Activated T-cell treated with anti-CD3 and anti-CD28 coated beads, Interleukin-2, amount 50 U/mL, for 4 hours (primary cell): ENCODE data around the gene DNM1. TPM values are rescaled to one million over a fixed set of nuclear protein-coding genes. Genes with fewer than 3 reads are reported as not detected.

Experiments
- ATAC-seq, 2 donors: fragments of 200-7000 bp; cut with Tn5 transposase; one replicate each; pipeline ENCODE4 v1.10.0; 2021
- DNase-seq: peaks from one replicate; pipeline ENCODE4 v3.0.0-alpha.2; 2020
- H3K27me3 Mint-ChIP-seq: one replicate; pipeline ENCODE4 v1.8.0; 2021; ENCODE audit warnings: low read depth, mixed read lengths
- H3K36me3 Mint-ChIP-seq: one replicate; pipeline ENCODE4 v1.8.0; 2022; ENCODE audit warnings: mixed read lengths; ENCODE audit not compliant: insufficient read depth
- H3K4me1 Mint-ChIP-seq: one replicate; pipeline ENCODE4 v1.8.0; 2021; ENCODE audit warnings: low read depth, mixed read lengths
- H3K4me3 Mint-ChIP-seq: one replicate; pipeline ENCODE4 v1.8.0; 2021; ENCODE audit warnings: mild to moderate bottlenecking, moderate library complexity, mixed read lengths
- H3K9me3 Mint-ChIP-seq: one replicate; pipeline ENCODE4 v1.8.0; 2021; ENCODE audit warnings: mixed read lengths
- total RNA-seq, 3 donors: library from RNA; stranded (reverse); gene quantifications; one replicate each; pipeline ENCODE4 v1.2.1, GENCODE V29; 2021

The DNM1 gene
- total RNA-seq, 3 donors from 2014 or later, result 0.32 to 0.43 (median 0.40) TPM

GRCh38 chr9:128188209-128188608, 15.0 kb upstream of the DNM1 start:
- Mint-ChIP-seq H3K4me3 (peak overlapping the region; percentile 24), H3K36me3 (peaks cover 22% of the 10 kb centered on the region), H3K9me3 (no peaks in the 10 kb centered on the region)

GRCh38 chr9:128190013-128190412, 13.2 kb upstream of the DNM1 start:
- Mint-ChIP-seq H3K36me3 (peaks cover 17% of the 10 kb centered on the region), H3K4me1 (peaks cover 24% of the 10 kb centered on the region), H3K9me3 (no peaks in the 10 kb centered on the region), H3K4me3 (peak overlapping the region; percentile 91), H3K27me3 (no peaks in the 10 kb centered on the region)
- ATAC-seq (no peak), DNase-seq (no peak)

More at GRCh38 chr9:128188209-128188608, 15.0 kb upstream of the DNM1 start:
- ATAC-seq, result no peak
- Mint-ChIP-seq H3K4me1 (peaks cover 26% of the 10 kb centered on the region), H3K27me3 (no peaks in the 10 kb centered on the region)
- DNase-seq, result no peak

- ATAC-seq, result peak; percentile 49 to 63
- peaks cover 24% of the 10 kb centered on the region for H3K4me1 Mint-ChIP-seq
These were observed 12.4 kb upstream of the DNM1 start for GRCh38 chr9:128190516-128191405.

GRCh38 chr9:128191406-128192046, 11.7 kb upstream of the DNM1 start, which contains the start of gene CIZ1:
CIZ1 (minus strand) TSS chr9:128191572; CDS start chr9:128190857, 715 bp downstream.
- no peaks in the 10 kb centered on the region for H3K27me3 Mint-ChIP-seq

More at GRCh38 chr9:128190516-128191405, 12.4 kb upstream of the DNM1 start:
- H3K4me3 Mint-ChIP-seq, result peak overlapping the region; percentile 91
- peaks cover 15% of the 10 kb centered on the region for H3K36me3 Mint-ChIP-seq
- no peaks in the 10 kb centered on the region for H3K27me3 Mint-ChIP-seq
- DNase-seq, result no peak
- no peaks in the 10 kb centered on the region for H3K9me3 Mint-ChIP-seq

GRCh38 chr9:128192601-128193371, 10.4 kb upstream of the DNM1 start:
- Mint-ChIP-seq H3K4me3 (no peak overlapping the region), H3K9me3 (no peaks in the 10 kb centered on the region), H3K27me3 (no peaks in the 10 kb centered on the region), H3K36me3 (peaks cover 6% of the 10 kb centered on the region), H3K4me1 (peaks cover 22% of the 10 kb centered on the region)
- ATAC-seq, result peak in 1 of 2 donors; percentile 66
- no peak for DNase-seq

More at GRCh38 chr9:128191406-128192046, 11.7 kb upstream of the DNM1 start, which contains the start of gene CIZ1:
- peaks cover 11% of the 10 kb centered on the region for H3K36me3 Mint-ChIP-seq
- H3K9me3 Mint-ChIP-seq, result no peaks in the 10 kb centered on the region
- peak; percentile 72 for DNase-seq
- peak within 1 kb of the TSS; percentile 91 for H3K4me3 Mint-ChIP-seq
- peak; percentile 93 to 98 for ATAC-seq
- peaks cover 24% of the 10 kb centered on the region for H3K4me1 Mint-ChIP-seq

GRCh38 chr9:128193469-128194096, 9.6 kb upstream of the DNM1 start:
- H3K4me1 Mint-ChIP-seq, result peaks cover 17% of the 10 kb centered on the region
- H3K36me3 Mint-ChIP-seq, result no peaks in the 10 kb centered on the region
- H3K27me3 Mint-ChIP-seq, result no peaks in the 10 kb centered on the region
- no peak for ATAC-seq
- no peak overlapping the region for H3K4me3 Mint-ChIP-seq
- H3K9me3 Mint-ChIP-seq, result no peaks in the 10 kb centered on the region
- no peak for DNase-seq

GRCh38 chr9:128201441-128202369, 1.5 kb upstream of the DNM1 start:
- H3K4me3 Mint-ChIP-seq, result no peak overlapping the region
- DNase-seq, result no peak
- H3K4me1 Mint-ChIP-seq, result peaks cover 10% of the 10 kb centered on the region
- no peaks in the 10 kb centered on the region for H3K9me3 Mint-ChIP-seq
- no peak for ATAC-seq
- peaks cover 14% of the 10 kb centered on the region for H3K27me3 Mint-ChIP-seq
- no peaks in the 10 kb centered on the region for H3K36me3 Mint-ChIP-seq

GRCh38 chr9:128202648-128203023, 543 bp upstream of the DNM1 start:
- Mint-ChIP-seq H3K4me1 (peaks cover 10% of the 10 kb centered on the region), H3K4me3 (peak overlapping the region; percentile 64), H3K36me3 (no peaks in the 10 kb centered on the region), H3K9me3 (no peaks in the 10 kb centered on the region), H3K27me3 (peaks cover 17% of the 10 kb centered on the region)
- DNase-seq, result no peak
- ATAC-seq, result no peak

- Mint-ChIP-seq H3K9me3 (no peaks in the 10 kb centered on the region), H3K27me3 (peaks cover 17% of the 10 kb centered on the region), H3K4me3 (peak overlapping the region; percentile 54), H3K36me3 (no peaks in the 10 kb centered on the region), H3K4me1 (peaks cover 10% of the 10 kb centered on the region)
- ATAC-seq, result peak; percentile 32 to 39
- no peak for DNase-seq
These were observed 750 bp downstream of the DNM1 start for GRCh38 chr9:128203707-128204551.

- DNase-seq (no peak), ATAC-seq (no peak)
- Mint-ChIP-seq H3K4me1 (peaks cover 10% of the 10 kb centered on the region), H3K27me3 (peaks cover 17% of the 10 kb centered on the region), H3K4me3 (no peak overlapping the region), H3K9me3 (no peaks in the 10 kb centered on the region), H3K36me3 (no peaks in the 10 kb centered on the region)
These were observed 1.7 kb downstream of the DNM1 start for GRCh38 chr9:128204858-128205257.

- peaks cover 10% of the 10 kb centered on the region for H3K4me1 Mint-ChIP-seq
- no peaks in the 10 kb centered on the region for H3K9me3 Mint-ChIP-seq
- H3K4me3 Mint-ChIP-seq, result no peak overlapping the region
- no peak for DNase-seq
- no peaks in the 10 kb centered on the region for H3K36me3 Mint-ChIP-seq
- no peak for ATAC-seq
- H3K27me3 Mint-ChIP-seq, result peaks cover 17% of the 10 kb centered on the region
These were observed 2.2 kb downstream of the DNM1 start for GRCh38 chr9:128205296-128205944.

GRCh38 chr9:128206484-128206883, 3.3 kb downstream of the DNM1 start:
- Mint-ChIP-seq H3K9me3 (no peaks in the 10 kb centered on the region), H3K4me3 (no peak overlapping the region), H3K4me1 (peaks cover 10% of the 10 kb centered on the region), H3K27me3 (peaks cover 17% of the 10 kb centered on the region), H3K36me3 (no peaks in the 10 kb centered on the region)
- no peak for DNase-seq
- no peak for ATAC-seq
